PFSK-1 (cell line): Measurements from ENCODE around the gene ADD2.

Source experiments
- FOXP2 ChIP-seq: optimal IDR thresholded peaks from 2 replicates; pipeline ENCODE3; 2011; ENCODE audit warnings: borderline replicate concordance, control low read depth, inconsistent platforms; ENCODE audit not compliant: insufficient read depth; ENCODE audit errors: extremely low read length, extremely low read depth
- POLR2AphosphoS5 ChIP-seq: IDR thresholded peaks from 2 replicates; pipeline ENCODE4 v1.6.1; 2012; ENCODE audit warnings: low read depth, mild to moderate bottlenecking, control low read depth, low read length, moderate library complexity
- REST ChIP-seq, 2 experiments: IDR thresholded peaks; 2 replicates each; pipeline versions ENCODE4 v1.6.1 to v1.8.0; 2011 to 2012; ENCODE audit warnings: low read depth in 2 of 2, low read length in 2 of 2, control low read depth in 1 of 2, inconsistent platforms in 1 of 2, mild to moderate bottlenecking in 1 of 2, moderate library complexity in 1 of 2; ENCODE audit not compliant: insufficient read depth in 1 of 2
- SIN3A ChIP-seq: IDR thresholded peaks from 2 replicates; pipeline ENCODE4 v1.6.1; 2012; ENCODE audit warnings: mild to moderate bottlenecking, low read length, moderate library complexity, borderline replicate concordance; ENCODE audit not compliant: insufficient read depth
- TAF1 ChIP-seq: IDR thresholded peaks from 2 replicates; pipeline ENCODE4 v1.6.1; 2012; ENCODE audit warnings: low read length, control low read depth, borderline replicate concordance; ENCODE audit not compliant: insufficient read depth

Gene ADD2

GRCh38 chr2:70779491-70779890 is 11.5 kb upstream of the ADD2 start:
- TF ChIP-seq TAF1 (no peak), FOXP2 (no peak), POLR2AphosphoS5 (no peak), REST (IDR thresholded peaks at IDR 0.05; ENCODE audit: insufficient read depth in 1 of 2, low read depth in 2 of 2, low read length in 2 of 2) (no peak), SIN3A (no peak)

GRCh38 chr2:70778676-70779075 is 10.7 kb upstream of the ADD2 start:
- TF ChIP-seq FOXP2 (no peak), TAF1 (no peak), SIN3A (no peak), REST (IDR thresholded peaks at IDR 0.05; ENCODE audit: insufficient read depth in 1 of 2, low read depth in 2 of 2, low read length in 2 of 2) (no peak), POLR2AphosphoS5 (no peak)

GRCh38 chr2:70777450-70777849 is 9.4 kb upstream of the ADD2 start:
- TF ChIP-seq REST (IDR thresholded peaks at IDR 0.05; ENCODE audit: insufficient read depth in 1 of 2, low read depth in 2 of 2, low read length in 2 of 2) (no peak), SIN3A (no peak), TAF1 (no peak), FOXP2 (no peak), POLR2AphosphoS5 (no peak)

GRCh38 chr2:70776266-70776665 is 8.3 kb upstream of the ADD2 start:
- TF ChIP-seq POLR2AphosphoS5 (no peak), FOXP2 (no peak), SIN3A (no peak), TAF1 (no peak)

- TF ChIP-seq SIN3A, result no peak
- no peak for TF ChIP-seq TAF1
- no peak for TF ChIP-seq REST (IDR thresholded peaks at IDR 0.05; ENCODE audit: insufficient read depth in 1 of 2, low read depth in 2 of 2, low read length in 2 of 2)
These were observed 7.1 kb upstream of the ADD2 start for GRCh38 chr2:70775141-70775540.
